Natural killer cell (primary cell): ENCODE results near the gene RAX2. TPM values are rescaled to one million over a fixed set of nuclear protein-coding genes. Genes with fewer than 3 reads are reported as not detected.

Experiments
- ATAC-seq, 3 donors: fragments of 150-1000 bp in 2 of 3; fragments of 200-7000 bp in 1 of 3; cut with Tn5 transposase; 1 replicate in 1 of 3; 2 replicates in 2 of 3; pipeline ENCODE4 v1.10.0; 2021; ENCODE audit warnings: mild to moderate bottlenecking in 2 of 3, moderate library complexity in 2 of 3
- DNase-seq, 2 donors: peaks; one replicate each; pipeline versions ENCODE4 v3.0.0 to v3.0.0-alpha.2; 2013 to 2021; ENCODE audit warnings: mixed read lengths in 1 of 2
- H3K27ac ChIP-seq: one replicate; pipeline ENCODE4 v1.5.1; 2013; ENCODE audit warnings: mild to moderate bottlenecking, low read length
- H3K27me3 ChIP-seq: one replicate; pipeline ENCODE4 v1.6.1; 2013; ENCODE audit warnings: low read length; ENCODE audit not compliant: control insufficient read depth, insufficient read depth
- H3K36me3 ChIP-seq: one replicate; pipeline ENCODE4 v1.6.1; 2013; ENCODE audit warnings: low read length; ENCODE audit not compliant: control insufficient read depth, insufficient read depth
- H3K4me1 ChIP-seq: one replicate; pipeline ENCODE4 v1.6.1; 2013; ENCODE audit warnings: low read length; ENCODE audit not compliant: control insufficient read depth, insufficient read depth
- H3K4me3 ChIP-seq: one replicate; pipeline ENCODE4 v1.5.1; 2013; ENCODE audit warnings: low read length
- H3K9me3 ChIP-seq: one replicate; pipeline ENCODE4 v1.6.1; 2013; ENCODE audit warnings: low read length; ENCODE audit not compliant: control insufficient read depth, insufficient read depth
- H3K27ac Mint-ChIP-seq, 2 donors: one replicate each; pipeline ENCODE4 v1.8.0; 2022; ENCODE audit warnings: mild to moderate bottlenecking in 2 of 2, mixed read lengths in 2 of 2, moderate library complexity in 1 of 2
- H3K27me3 Mint-ChIP-seq, 2 donors: one replicate each; pipeline ENCODE4 v1.8.0; 2022; ENCODE audit warnings: low read depth in 2 of 2, mixed read lengths in 2 of 2
- H3K36me3 Mint-ChIP-seq: one replicate; pipeline ENCODE4 v1.8.0; 2022; ENCODE audit warnings: mixed read lengths
- H3K4me1 Mint-ChIP-seq, 2 donors: one replicate each; pipeline ENCODE4 v1.8.0; 2022; ENCODE audit warnings: mixed read lengths in 2 of 2
- H3K4me3 Mint-ChIP-seq: one replicate; pipeline ENCODE4 v1.8.0; 2022; ENCODE audit warnings: mild to moderate bottlenecking, moderate library complexity, mixed read lengths
- H3K9me3 Mint-ChIP-seq, 2 donors: one replicate each; pipeline ENCODE4 v1.8.0; 2022; ENCODE audit warnings: mixed read lengths in 2 of 2
- WGBS: methylation state at CpG from one replicate; pipeline ENCODE4 v1.1.7; 2013; ENCODE audit warnings: missing lambda C conversion rate; ENCODE audit not compliant: insufficient coverage; 5-methylcytosine and 5-hydroxymethylcytosine counted together
- intact Hi-C: fragments of 100-400 bp; cut with micrococcal nuclease; formaldehyde crosslinking; loops from one replicate; pipeline ENCODE4 v1.14.2; 2022
- total RNA-seq, 4 donors: library from RNA; stranded (reverse); fragments of 120-200 nt in 1 of 4; gene quantifications; one replicate each; pipeline versions ENCODE4 v1.2.3 to v1.2.4, GENCODE V29; 2013 to 2022
- TF ChIP-seq, protein P1 (sequence below): fragments of 200-600 bp; IDR thresholded peaks from one replicate; pipeline ENCODE4 v1.8.0; 2022; ENCODE audit warnings: antibody characterized with exemption

The RAX2 gene
- total RNA-seq, 3 donors from 2014 or later (not counting 1 experiment from before 2014, with no cell fraction given), result not detected

- no peak for ATAC-seq
- H3K27ac Mint-ChIP-seq, result no peak overlapping the region
- Histone ChIP-seq H3K4me1 (peaks cover 5% of the 10 kb centered on the region), H3K4me3 (no peak overlapping the region), H3K27ac (no peak overlapping the region), H3K27me3 (no peaks in the 10 kb centered on the region), H3K9me3 (no peaks in the 10 kb centered on the region), H3K36me3 (peaks cover 22% of the 10 kb centered on the region)
- TF ChIP-seq, protein P1, sequence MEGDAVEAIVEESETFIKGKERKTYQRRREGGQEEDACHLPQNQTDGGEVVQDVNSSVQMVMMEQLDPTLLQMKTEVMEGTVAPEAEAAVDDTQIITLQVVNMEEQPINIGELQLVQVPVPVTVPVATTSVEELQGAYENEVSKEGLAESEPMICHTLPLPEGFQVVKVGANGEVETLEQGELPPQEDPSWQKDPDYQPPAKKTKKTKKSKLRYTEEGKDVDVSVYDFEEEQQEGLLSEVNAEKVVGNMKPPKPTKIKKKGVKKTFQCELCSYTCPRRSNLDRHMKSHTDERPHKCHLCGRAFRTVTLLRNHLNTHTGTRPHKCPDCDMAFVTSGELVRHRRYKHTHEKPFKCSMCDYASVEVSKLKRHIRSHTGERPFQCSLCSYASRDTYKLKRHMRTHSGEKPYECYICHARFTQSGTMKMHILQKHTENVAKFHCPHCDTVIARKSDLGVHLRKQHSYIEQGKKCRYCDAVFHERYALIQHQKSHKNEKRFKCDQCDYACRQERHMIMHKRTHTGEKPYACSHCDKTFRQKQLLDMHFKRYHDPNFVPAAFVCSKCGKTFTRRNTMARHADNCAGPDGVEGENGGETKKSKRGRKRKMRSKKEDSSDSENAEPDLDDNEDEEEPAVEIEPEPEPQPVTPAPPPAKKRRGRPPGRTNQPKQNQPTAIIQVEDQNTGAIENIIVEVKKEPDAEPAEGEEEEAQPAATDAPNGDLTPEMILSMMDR, result no peak
- no peak for DNase-seq
- no peak overlapping the region for H3K4me3 Mint-ChIP-seq
- H3K36me3 Mint-ChIP-seq, result no peaks in the 10 kb centered on the region
- no peaks in the 10 kb centered on the region for H3K27me3 Mint-ChIP-seq
- intact Hi-C loops, result no loop called here
- no peaks in the 10 kb centered on the region for H3K9me3 Mint-ChIP-seq
- H3K4me1 Mint-ChIP-seq, result peaks cover 0 to 26% of the 10 kb centered on the region in 2 donors
- 88% methylated on average over 2 of the region's 2 CpGs for WGBS
Observed at GRCh38 chr19:3775374-3775711, 3.3 kb upstream of the RAX2 start.

- intact Hi-C loops, result no loop called here
- Mint-ChIP-seq H3K27me3 (no peaks in the 10 kb centered on the region), H3K27ac (peak overlapping the region in 1 of 2 donors; percentile 15), H3K4me1 (peaks cover 0 to 26% of the 10 kb centered on the region in 2 donors), H3K4me3 (no peak overlapping the region), H3K36me3 (no peaks in the 10 kb centered on the region), H3K9me3 (no peaks in the 10 kb centered on the region)
- peaks cover 5% of the 10 kb centered on the region for H3K4me1 ChIP-seq
- H3K36me3 ChIP-seq, result peaks cover 22% of the 10 kb centered on the region
- no peaks in the 10 kb centered on the region for H3K27me3 ChIP-seq
- DNase-seq (no peak), ATAC-seq (no peak)
- no peak overlapping the region for H3K4me3 ChIP-seq
- 76% methylated on average over 24 of the region's 25 CpGs for WGBS
- H3K27ac ChIP-seq, result no peak overlapping the region
- TF ChIP-seq, protein P1, result no peak
- no peaks in the 10 kb centered on the region for H3K9me3 ChIP-seq
Observed at GRCh38 chr19:3774621-3775373, 2.8 kb upstream of the RAX2 start.

DNA sequence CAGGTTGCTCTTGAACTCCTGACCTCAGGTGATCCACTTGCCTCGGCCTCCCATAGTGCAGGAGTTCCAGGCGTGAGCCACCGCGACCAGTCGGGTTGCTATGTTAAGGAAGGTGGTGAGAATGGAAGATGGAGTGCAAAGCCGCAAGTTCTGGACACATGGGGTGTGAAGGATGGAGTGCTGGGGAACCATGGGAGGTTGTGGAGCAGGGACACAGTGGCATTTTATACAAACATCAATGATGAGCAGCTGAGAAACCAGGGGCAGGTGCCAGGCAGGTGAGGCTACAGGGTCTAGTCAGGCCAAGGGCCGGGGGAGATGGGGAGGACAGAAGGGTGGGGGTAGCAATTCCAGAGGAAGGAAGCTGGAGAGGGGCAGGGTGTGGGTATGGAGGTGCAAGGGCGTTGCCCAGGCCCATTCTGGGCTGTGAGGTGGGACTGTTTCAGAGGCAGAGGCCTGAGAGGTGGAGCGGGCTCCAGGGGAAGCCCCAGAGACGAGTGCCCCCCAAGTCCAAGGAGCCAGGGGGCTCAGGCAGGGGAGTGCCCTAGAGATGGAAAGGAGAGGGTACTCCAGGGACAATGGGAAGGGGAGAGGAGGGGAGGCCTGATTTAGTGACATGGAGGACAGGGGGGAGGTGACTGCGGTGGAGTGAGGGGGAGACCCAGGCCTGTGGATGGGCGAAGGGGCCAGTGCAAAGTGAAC, 1.9 kb upstream of the RAX2 start:
- Mint-ChIP-seq H3K4me1 (peaks cover 0 to 26% of the 10 kb centered on the region in 2 donors), H3K27me3 (no peaks in the 10 kb centered on the region), H3K9me3 (no peaks in the 10 kb centered on the region), H3K36me3 (no peaks in the 10 kb centered on the region), H3K27ac (peak overlapping the region in 1 of 2 donors; percentile 15), H3K4me3 (no peak overlapping the region)
- peaks cover 5% of the 10 kb centered on the region for H3K4me1 ChIP-seq
- H3K9me3 ChIP-seq, result no peaks in the 10 kb centered on the region
- WGBS, result 90% methylated on average over 12 of the region's 12 CpGs
- H3K27me3 ChIP-seq, result no peaks in the 10 kb centered on the region
- no peak overlapping the region for H3K4me3 ChIP-seq
- peaks cover 19% of the 10 kb centered on the region for H3K36me3 ChIP-seq
- no peak overlapping the region for H3K27ac ChIP-seq
- intact Hi-C loops, result no loop called here
- DNase-seq, result no peak
- TF ChIP-seq, protein P1, result no peak
- no peak for ATAC-seq
